Loucy (cell line): Measurements from ENCODE around the gene NOS1.

Experiments used
- H2AFZ ChIP-seq: fragments of 200-600 bp; sonication (generic); 2 replicates; pipeline ENCODE4 v1.6.0; 2016; ENCODE audit warnings: antibody characterized with exemption, mild to moderate bottlenecking, low read length, moderate library complexity
- H3F3A ChIP-seq: fragments of 200-600 bp; 2 replicates; pipeline ENCODE4 v1.6.0; 2016; ENCODE audit warnings: antibody characterized with exemption, low read depth, mild to moderate bottlenecking
- H3K27me3 ChIP-seq: fragments of 200-600 bp; sonication (generic); 2 replicates; pipeline ENCODE4 v1.6.1; 2014; ENCODE audit warnings: low read length, mild to moderate bottlenecking; ENCODE audit not compliant: insufficient read depth, poor library complexity, severe bottlenecking
- H3K36me3 ChIP-seq: fragments of 200-600 bp; sonication (generic); 2 replicates; pipeline ENCODE4 v1.6.1; 2016; ENCODE audit warnings: low read length; ENCODE audit not compliant: insufficient read depth
- H3K4me1 ChIP-seq: fragments of 200-600 bp; sonication (generic); 2 replicates; pipeline ENCODE4 v1.5.1; 2014; ENCODE audit warnings: low read length, mild to moderate bottlenecking; ENCODE audit not compliant: insufficient read depth, poor library complexity, severe bottlenecking
- H3K4me2 ChIP-seq: fragments of 200-600 bp; sonication (generic); 2 replicates; pipeline ENCODE4 v1.6.0; 2014; ENCODE audit warnings: antibody characterized with exemption, low read length, low read depth, mild to moderate bottlenecking; ENCODE audit not compliant: poor library complexity, severe bottlenecking
- H3K4me3 ChIP-seq: fragments of 200-600 bp; sonication (generic); 2 replicates; pipeline ENCODE4 v1.5.1; 2014; ENCODE audit warnings: low read length, mild to moderate bottlenecking, mixed read lengths; ENCODE audit not compliant: poor library complexity, severe bottlenecking
- H3K79me2 ChIP-seq: fragments of 200-600 bp; sonication (generic); 2 replicates; pipeline ENCODE4 v1.6.1; 2014; ENCODE audit warnings: low read length; ENCODE audit not compliant: insufficient read depth
- H3K9ac ChIP-seq: fragments of 200-600 bp; sonication (generic); 2 replicates; pipeline ENCODE4 v1.6.0; 2014; ENCODE audit warnings: mild to moderate bottlenecking, low read depth, low read length, moderate library complexity; ENCODE audit not compliant: poor library complexity, severe bottlenecking
- H3K9me2 ChIP-seq: fragments of 200-600 bp; sonication (generic); replicated peaks from 2 replicates; pipeline ENCODE4 v1.6.1; 2016; ENCODE audit warnings: low read depth, low read length, mixed read lengths
- H3K9me3 ChIP-seq: fragments of 200-600 bp; sonication (generic); 2 replicates; pipeline ENCODE4 v1.6.1; 2014; ENCODE audit warnings: mild to moderate bottlenecking, antibody characterized with exemption, low read length, low read depth; ENCODE audit not compliant: insufficient read depth
- H4K20me1 ChIP-seq: fragments of 200-600 bp; sonication (generic); 2 replicates; pipeline ENCODE4 v1.6.0; 2014; ENCODE audit warnings: antibody characterized with exemption, low read length, mild to moderate bottlenecking; ENCODE audit not compliant: insufficient read depth, poor library complexity, severe bottlenecking
- CTCF ChIP-seq: fragments of 200-600 bp; sonication (generic); conservative IDR thresholded peaks from 2 replicates; pipeline ENCODE4 v1.5.1; 2014; ENCODE audit warnings: mild to moderate bottlenecking, antibody characterized with exemption, low read length
- EZH2phosphoT487 ChIP-seq: fragments of 200-600 bp; IDR thresholded peaks from 2 replicates; pipeline ENCODE4 v1.6.1; 2018; ENCODE audit warnings: antibody characterized with exemption, mild to moderate bottlenecking, moderate library complexity, borderline replicate concordance

Gene NOS1

GRCh38 chr12:117167769-117168168 lies 193.7 kb downstream of the NOS1 start:
- Histone ChIP-seq H3K9ac (no peak overlapping the region), H3K79me2 (no peaks in the 10 kb centered on the region), H3K4me3 (no peak overlapping the region), H3K9me3 (no peaks in the 10 kb centered on the region), H3K9me2 (no peaks in the 10 kb centered on the region), H2AFZ (no peak overlapping the region), H3K27me3 (no peaks in the 10 kb centered on the region), H3K4me2 (no peak overlapping the region), H3K36me3 (peaks cover 84% of the 10 kb centered on the region; the same call in 1 of the 2 replicates), H3K4me1 (no peaks in the 10 kb centered on the region), H4K20me1 (no peaks in the 10 kb centered on the region), H3F3A (no peaks in the 10 kb centered on the region)
- TF ChIP-seq CTCF (no peak), EZH2phosphoT487 (no peak)

- Histone ChIP-seq H3F3A (no peaks in the 10 kb centered on the region), H3K27me3 (no peaks in the 10 kb centered on the region), H3K4me2 (no peak overlapping the region), H3K36me3 (peaks cover 86% of the 10 kb centered on the region; the same call in 1 of the 2 replicates), H3K4me3 (no peak overlapping the region), H3K79me2 (no peaks in the 10 kb centered on the region), H3K9ac (no peak overlapping the region), H4K20me1 (no peaks in the 10 kb centered on the region), H3K9me2 (no peaks in the 10 kb centered on the region), H3K4me1 (no peaks in the 10 kb centered on the region), H2AFZ (no peak overlapping the region), H3K9me3 (no peaks in the 10 kb centered on the region)
- TF ChIP-seq EZH2phosphoT487 (no peak), CTCF (no peak)
Measured at GRCh38 chr12:117166107-117166506, 195.3 kb downstream of the NOS1 start.

GRCh38 chr12:117165342-117165741 lies 196.1 kb downstream of the NOS1 start:
- TF ChIP-seq EZH2phosphoT487 (no peak), CTCF (no peak)
- Histone ChIP-seq H2AFZ (no peak overlapping the region), H3K4me3 (no peak overlapping the region), H3K9ac (no peak overlapping the region), H3K27me3 (no peaks in the 10 kb centered on the region), H3K9me3 (no peaks in the 10 kb centered on the region), H3K9me2 (no peaks in the 10 kb centered on the region), H3K36me3 (peaks cover 86% of the 10 kb centered on the region; the same call in 1 of the 2 replicates), H3K4me1 (no peaks in the 10 kb centered on the region), H3K4me2 (no peak overlapping the region), H3K79me2 (no peaks in the 10 kb centered on the region), H4K20me1 (no peaks in the 10 kb centered on the region), H3F3A (no peaks in the 10 kb centered on the region)
